ENCODE results near the gene FBLN2. TPM values are rescaled to one million over a fixed set of nuclear protein-coding genes. Genes with fewer than 3 reads are reported as not detected.

Gene FBLN2
- polyA plus RNA-seq, 3 donors = 0.08 TPM; not detected in 2

DNA sequence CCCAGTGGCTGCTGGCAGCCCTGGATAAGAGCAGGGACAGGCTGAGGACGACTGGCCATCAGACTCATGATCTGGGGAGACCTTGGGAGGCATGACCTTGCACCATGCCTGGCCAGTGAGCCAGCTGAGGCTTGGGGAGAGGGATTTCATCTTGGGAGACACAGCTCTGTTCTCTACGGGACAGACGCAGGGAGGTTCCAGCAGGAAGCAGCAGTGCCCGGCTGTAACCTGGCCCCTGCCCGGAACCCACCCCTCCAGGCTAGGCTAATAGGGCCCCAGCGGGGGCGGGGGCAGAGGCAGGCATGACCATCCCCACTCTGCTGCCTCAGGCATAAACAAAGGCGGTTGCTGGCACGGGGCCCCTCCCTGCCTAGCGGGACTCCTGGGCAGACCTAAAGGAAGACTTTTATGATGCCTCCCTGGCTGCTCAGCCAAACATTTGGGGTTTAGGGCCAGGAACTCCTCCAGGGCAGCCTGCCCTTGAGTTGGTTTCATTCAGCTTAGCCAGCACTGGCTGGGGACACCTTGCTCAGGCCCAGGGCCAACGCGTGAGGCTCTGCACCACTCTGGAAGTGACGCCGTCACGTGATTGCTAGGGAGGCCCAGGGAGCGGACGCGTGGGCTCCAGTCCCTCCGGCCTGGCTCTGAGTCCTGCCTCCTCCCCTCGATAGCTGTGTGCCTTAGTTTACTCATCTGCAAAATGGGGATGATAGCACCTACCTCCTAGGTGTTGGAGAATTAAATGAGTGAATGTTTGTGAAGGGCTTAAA, 41.2 kb upstream of the FBLN2 start:
- 55% methylated on average over 19 of the region's 20 CpGs for WGBS (ENCODE audit: insufficient coverage)
- Histone ChIP-seq H3K79me2 (ENCODE audit: insufficient read depth, low read length) (no peaks in the 10 kb centered on the region), H3K27me3 (ENCODE audit: control insufficient read depth in 2 of 2, insufficient read depth in 2 of 2, low read length in 2 of 2) (no peaks in the 10 kb centered on the region), H4K20me1 (ENCODE audit: insufficient read depth, low read length) (no peaks in the 10 kb centered on the region), H3K9me3 (replicated peaks in 1 of 2; ENCODE audit: control insufficient read depth in 1 of 2, insufficient read depth in 1 of 2, low read length in 2 of 2) (no peaks in the 10 kb centered on the region), H3K9ac (ENCODE audit: insufficient read depth, low read length, poor library complexity, severe bottlenecking) (no peak overlapping the region), H2AFZ (ENCODE audit: insufficient read depth, low read depth, low read length, poor library complexity, severe bottlenecking) (no peak overlapping the region), H3K27ac (ENCODE audit: low read depth in 1 of 2, low read length in 2 of 2) (no peak overlapping the region), H3K4me3 (replicated peaks in 1 of 3; ENCODE audit: low read depth in 2 of 3, low read length in 3 of 3) (no peak overlapping the region), H3K36me3 (replicated peaks in 1 of 2; ENCODE audit: control insufficient read depth in 1 of 2, insufficient read depth in 2 of 2, low read length in 2 of 2) (no peaks in the 10 kb centered on the region), H3K4me2 (replicated peaks; ENCODE audit: extremely low read depth, low read length, poor library complexity, severe bottlenecking) (no peak overlapping the region), H3K4me1 (ENCODE audit: control insufficient read depth in 1 of 2, insufficient read depth in 2 of 2, low read length in 2 of 2) (no peaks in the 10 kb centered on the region)
- Mint-ChIP-seq H3K9me3 (peaks cover 0 to 2% (median 0%) of the 10 kb centered on the region in 7 donors), H3K4me3 (no peak overlapping the region), H3K36me3 (peaks cover 0 to 2% of the 10 kb centered on the region in 2 donors), H3K4me1 (no peaks in the 10 kb centered on the region), H3K27ac (no peak overlapping the region), H3K27me3 (ENCODE audit: low read depth in 3 of 3) (peaks cover 1 to 5% (median 2%) of the 10 kb centered on the region in 3 donors)
- no peak for DNase-seq
- intact Hi-C loops (cut with micrococcal nuclease) = no loop called here
- TF ChIP-seq CTCF (IDR thresholded peaks at IDR 0.05) = no peak

DNA sequence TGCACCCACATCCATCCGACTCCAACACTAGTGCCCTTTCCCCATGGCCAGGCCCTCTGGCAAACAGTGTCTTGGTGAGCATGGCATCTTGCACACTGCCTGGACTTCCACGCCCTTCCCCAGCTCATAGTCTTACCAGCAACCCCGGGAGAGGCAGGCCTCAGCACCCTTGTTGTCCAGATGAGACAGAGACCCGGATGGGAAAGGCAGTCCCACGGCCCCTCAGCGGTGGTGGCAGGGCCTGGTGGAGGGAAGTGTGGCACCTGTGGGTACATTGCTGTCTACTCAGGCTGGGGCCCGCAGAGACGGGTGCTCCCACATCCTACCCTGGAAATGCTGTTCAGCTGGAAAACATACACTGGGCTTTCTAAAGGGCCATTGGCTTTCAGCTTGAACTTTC, 40.4 kb upstream of the FBLN2 start:
- no peak for TF ChIP-seq CTCF (IDR thresholded peaks at IDR 0.05)
- H3K27ac ChIP-seq (ENCODE audit: low read depth in 1 of 2, low read length in 2 of 2) = no peak overlapping the region
- H3K4me2 ChIP-seq (replicated peaks; ENCODE audit: extremely low read depth, low read length, poor library complexity, severe bottlenecking) = no peak overlapping the region
- intact Hi-C loops (cut with micrococcal nuclease) = no loop called here
- H4K20me1 ChIP-seq (ENCODE audit: insufficient read depth, low read length) = no peaks in the 10 kb centered on the region
- Mint-ChIP-seq H3K9me3 (peaks cover 0 to 2% (median 0%) of the 10 kb centered on the region in 7 donors), H3K27ac (no peak overlapping the region), H3K4me1 (no peaks in the 10 kb centered on the region), H3K4me3 (no peak overlapping the region), H3K27me3 (ENCODE audit: low read depth in 3 of 3) (peaks cover 1 to 5% (median 2%) of the 10 kb centered on the region in 3 donors), H3K36me3 (peaks cover 0 to 2% of the 10 kb centered on the region in 2 donors)
- no peaks in the 10 kb centered on the region for H3K79me2 ChIP-seq (ENCODE audit: insufficient read depth, low read length)
- no peak for DNase-seq
- no peaks in the 10 kb centered on the region for H3K36me3 ChIP-seq (replicated peaks in 1 of 2; ENCODE audit: control insufficient read depth in 1 of 2, insufficient read depth in 2 of 2, low read length in 2 of 2)
- H3K4me1 ChIP-seq (ENCODE audit: control insufficient read depth in 1 of 2, insufficient read depth in 2 of 2, low read length in 2 of 2) = no peaks in the 10 kb centered on the region
- no peak overlapping the region for H2AFZ ChIP-seq (ENCODE audit: insufficient read depth, low read depth, low read length, poor library complexity, severe bottlenecking)
- no peak overlapping the region for H3K9ac ChIP-seq (ENCODE audit: insufficient read depth, low read length, poor library complexity, severe bottlenecking)
- H3K4me3 ChIP-seq (replicated peaks in 1 of 3; ENCODE audit: low read depth in 2 of 3, low read length in 3 of 3) = no peak overlapping the region
- H3K9me3 ChIP-seq (replicated peaks in 1 of 2; ENCODE audit: control insufficient read depth in 1 of 2, insufficient read depth in 1 of 2, low read length in 2 of 2) = no peaks in the 10 kb centered on the region
- 94% methylated on average over 6 of the region's 8 CpGs for WGBS (ENCODE audit: insufficient coverage)
- H3K27me3 ChIP-seq (ENCODE audit: control insufficient read depth in 2 of 2, insufficient read depth in 2 of 2, low read length in 2 of 2) = no peaks in the 10 kb centered on the region

Measured in CD14-positive monocyte (primary cell).